GM12875 (cell line): ENCODE measurements around the gene SMPDL3B.

ENCODE experiments used
- H3K4me3 ChIP-seq: one replicate; pipeline ENCODE4 v1.5.1; 2011; ENCODE audit warnings: low read depth, low read length, control low read depth
- CTCF ChIP-seq: IDR thresholded peaks from 2 replicates; pipeline ENCODE4 v1.5.1; 2011; ENCODE audit warnings: low read depth, mild to moderate bottlenecking, control low read depth, inconsistent platforms, low read length, moderate library complexity, borderline replicate concordance; ENCODE audit not compliant: insufficient read depth

Gene SMPDL3B

GRCh38 chr1:27940870-27941560, 6.2 kb downstream of the SMPDL3B start:
- TF ChIP-seq CTCF: no peak
- no peak overlapping the region for H3K4me3 ChIP-seq

DNA sequence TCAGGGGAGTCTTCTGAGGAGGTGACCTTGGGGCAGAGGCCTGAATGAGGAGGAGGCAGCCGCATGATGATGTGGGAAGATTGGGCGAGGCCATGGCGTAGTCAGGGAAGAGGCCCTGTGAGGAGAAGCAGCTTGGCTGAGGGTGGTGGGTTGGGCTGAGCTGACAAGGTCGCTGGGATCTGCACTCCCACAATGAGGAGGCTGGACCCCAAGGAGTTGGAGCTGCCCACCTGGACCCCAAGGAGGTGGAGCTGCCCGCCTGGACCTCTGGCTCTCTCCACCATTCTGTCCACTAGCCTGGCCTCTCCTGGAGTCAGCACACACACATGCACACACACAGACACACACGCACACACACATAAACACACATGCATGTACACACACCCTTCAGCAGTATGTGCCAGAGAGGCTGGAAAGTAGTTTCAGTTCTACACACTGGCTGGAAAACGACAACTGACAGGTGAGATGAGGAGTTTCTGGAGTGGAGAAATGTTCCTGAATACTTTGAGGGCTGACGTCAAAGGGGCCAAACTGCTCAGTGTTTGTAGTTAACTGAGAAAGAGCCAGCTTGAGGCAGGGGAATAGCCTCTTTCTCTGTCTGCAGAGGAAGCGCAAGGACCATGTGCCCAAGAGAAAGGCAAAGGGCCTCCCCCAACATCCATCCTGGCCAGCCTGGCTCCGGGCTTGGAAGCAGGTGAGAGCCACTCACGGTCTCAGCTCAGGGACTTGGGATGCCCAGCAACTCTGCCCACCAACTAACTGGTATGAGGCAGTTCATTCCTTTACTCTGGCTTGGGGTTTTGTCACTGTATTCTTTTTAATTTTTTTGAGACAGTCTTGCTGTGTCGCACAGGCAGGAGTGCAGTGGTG, 7.1 kb downstream of the SMPDL3B start:
- TF ChIP-seq CTCF: no peak
- no peak overlapping the region for H3K4me3 ChIP-seq

GRCh38 chr1:27945020-27945419, 10.2 kb downstream of the SMPDL3B start:
- TF ChIP-seq CTCF: no peak
- no peak overlapping the region for H3K4me3 ChIP-seq

DNA sequence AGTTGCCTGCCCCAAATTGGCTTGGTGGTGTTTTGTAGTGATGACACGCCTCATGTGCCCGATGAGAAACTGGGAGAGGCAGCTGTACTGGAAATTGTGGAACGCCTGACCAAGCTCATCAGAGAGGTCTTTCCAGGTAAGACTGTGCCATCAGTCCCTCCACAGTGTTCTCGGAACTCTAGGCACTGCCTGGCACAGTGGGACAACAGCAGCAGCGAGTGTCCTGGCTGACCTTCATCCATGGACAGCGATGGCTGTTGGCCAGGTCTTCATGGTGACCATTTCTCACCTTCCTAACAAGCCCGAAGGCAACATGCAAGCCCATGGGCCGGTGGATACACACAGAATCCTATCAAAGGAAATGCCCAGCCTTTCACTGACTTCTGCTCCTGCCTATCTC, 14.2 kb downstream of the SMPDL3B start:
- no peak for TF ChIP-seq CTCF
- no peak overlapping the region for H3K4me3 ChIP-seq

GRCh38 chr1:27951396-27951795, 16.6 kb downstream of the SMPDL3B start:
- TF ChIP-seq CTCF: no peak

GRCh38 chr1:27952147-27952546, 17.3 kb downstream of the SMPDL3B start:
- H3K4me3 ChIP-seq: no peak overlapping the region
- no peak for TF ChIP-seq CTCF

More at GRCh38 chr1:27951396-27951795, 16.6 kb downstream of the SMPDL3B start:
- H3K4me3 ChIP-seq: no peak overlapping the region
